SK-N-SH treated with all-trans-retinoic acid at 6 μM for 48 hours (cell line): ENCODE data around the gene RNF103.

Experiments used
- ATAC-seq: fragments of 200-7000 bp; cut with Tn5 transposase; 3 replicates; pipeline ENCODE4 v1.9.1; 2020; ENCODE audit warnings: mild to moderate bottlenecking, moderate library complexity
- ARNTL ChIP-seq: fragments of 450-650 bp; formaldehyde crosslinking; IDR thresholded peaks from 2 replicates; pipeline ENCODE4 v1.5.0; 2020; ENCODE audit warnings: low read depth, mild to moderate bottlenecking, moderate library complexity, borderline replicate concordance
- BACH2 ChIP-seq: fragments of 250-450 bp; sonication (Bioruptor Pico); IDR thresholded peaks from 2 replicates; pipeline ENCODE4 v1.9.0; 2021; ENCODE audit warnings: mild to moderate bottlenecking, borderline replicate concordance
- CREB5 ChIP-seq: fragments of 250-450 bp; sonication (Bioruptor Pico); IDR thresholded peaks from 2 replicates; pipeline ENCODE4 v1.5.1; 2020; ENCODE audit warnings: low read depth, mild to moderate bottlenecking, moderate library complexity
- CSDC2 ChIP-seq: fragments of 250-450 bp; sonication (Bioruptor Pico); IDR thresholded peaks from 2 replicates; pipeline ENCODE4 v1.5.0; 2020; ENCODE audit warnings: mild to moderate bottlenecking, moderate library complexity
- CSRNP3 ChIP-seq: fragments of 250-450 bp; sonication (Bioruptor Pico); IDR thresholded peaks from 2 replicates; pipeline ENCODE4 v1.5.1; 2021; ENCODE audit warnings: mild to moderate bottlenecking, moderate library complexity
- ESRRG ChIP-seq: fragments of 250-450 bp; sonication (Bioruptor Pico); IDR thresholded peaks from 2 replicates; pipeline ENCODE4 v1.6.1; 2021; ENCODE audit warnings: mild to moderate bottlenecking
- GLIS3 ChIP-seq: fragments of 250-450 bp; sonication (Bioruptor Pico); IDR thresholded peaks from 2 replicates; pipeline ENCODE4 v1.5.0; 2020; ENCODE audit warnings: mild to moderate bottlenecking, moderate library complexity
- ISL1 ChIP-seq: fragments of 250-450 bp; sonication (Bioruptor Pico); IDR thresholded peaks from 2 replicates; pipeline ENCODE4 v2.1.2; 2022; ENCODE audit warnings: mild to moderate bottlenecking, moderate library complexity
- OSR1 ChIP-seq: fragments of 250-450 bp; sonication (Bioruptor Pico); IDR thresholded peaks from 2 replicates; pipeline ENCODE4 v1.8.0; 2022; ENCODE audit warnings: moderate library complexity, mild to moderate bottlenecking, inconsistent platforms
- PATZ1 ChIP-seq: fragments of 250-450 bp; sonication (Bioruptor Pico); IDR thresholded peaks from 2 replicates; pipeline ENCODE4 v1.8.0; 2020; ENCODE audit warnings: mild to moderate bottlenecking, moderate library complexity, borderline replicate concordance
- POU6F1 ChIP-seq: fragments of 250-450 bp; sonication (Bioruptor Pico); IDR thresholded peaks from 2 replicates; pipeline ENCODE4 v1.8.0; 2021; ENCODE audit warnings: low read depth, mild to moderate bottlenecking, moderate library complexity, borderline replicate concordance
- PPARA ChIP-seq: fragments of 250-450 bp; sonication (Bioruptor Pico); IDR thresholded peaks from 2 replicates; pipeline ENCODE4 v1.5.0; 2020; ENCODE audit warnings: mild to moderate bottlenecking, borderline replicate concordance
- RARB ChIP-seq: fragments of 250-450 bp; sonication (Bioruptor Pico); IDR thresholded peaks from 2 replicates; pipeline ENCODE4 v1.8.0; 2021; ENCODE audit warnings: mild to moderate bottlenecking, moderate library complexity
- TCF4 ChIP-seq: fragments of 250-450 bp; sonication (Bioruptor Pico); IDR thresholded peaks from 2 replicates; pipeline ENCODE4 v1.8.0; 2021; ENCODE audit warnings: mild to moderate bottlenecking, moderate library complexity, borderline replicate concordance
- TOX ChIP-seq: fragments of 250-450 bp; sonication (Bioruptor Pico); IDR thresholded peaks from 2 replicates; pipeline ENCODE4 v1.8.0; 2021; ENCODE audit warnings: mild to moderate bottlenecking, moderate library complexity, borderline replicate concordance
- TSHZ2 ChIP-seq: fragments of 250-450 bp; sonication (Bioruptor Pico); IDR thresholded peaks from 2 replicates; pipeline ENCODE4 v1.5.0; 2020; ENCODE audit warnings: mild to moderate bottlenecking, moderate library complexity
- ZC3H10 ChIP-seq: fragments of 250-450 bp; sonication (Bioruptor Pico); IDR thresholded peaks from 2 replicates; pipeline ENCODE4 v1.5.1; 2021; ENCODE audit warnings: mild to moderate bottlenecking, moderate library complexity
- ZFP3 ChIP-seq: fragments of 250-450 bp; sonication (Bioruptor Pico); IDR thresholded peaks from 2 replicates; pipeline ENCODE4 v1.5.0; 2020; ENCODE audit warnings: mild to moderate bottlenecking, moderate library complexity
- ZFP30 ChIP-seq: fragments of 450-650 bp; formaldehyde crosslinking; IDR thresholded peaks from 2 replicates; pipeline ENCODE4 v1.5.0; 2022; ENCODE audit warnings: mild to moderate bottlenecking, moderate library complexity
- ZNF565 ChIP-seq: fragments of 450-650 bp; formaldehyde crosslinking; conservative IDR thresholded peaks from 2 replicates; pipeline ENCODE4 v1.5.0; 2020; ENCODE audit warnings: low read depth, mild to moderate bottlenecking, moderate library complexity
- ZNF70 ChIP-seq: fragments of 450-650 bp; formaldehyde crosslinking; IDR thresholded peaks from 2 replicates; pipeline ENCODE4 v1.5.0; 2020; ENCODE audit warnings: mild to moderate bottlenecking, moderate library complexity
- ZNF8 ChIP-seq: fragments of 450-650 bp; formaldehyde crosslinking; IDR thresholded peaks from 2 replicates; pipeline ENCODE4 v1.5.0; 2020; ENCODE audit warnings: mild to moderate bottlenecking, moderate library complexity

RNF103 gene

GRCh38 chr2:86622519-86623042 is 1.1 kb downstream of the RNF103 start:
- ATAC-seq, result peak; percentile 21
- TF ChIP-seq CREB5 (CRISPR knock-in tag) (no peak), PPARA (CRISPR knock-in tag) (no peak), ZC3H10 (CRISPR knock-in tag) (no peak), GLIS3 (CRISPR knock-in tag) (no peak), TCF4 (CRISPR knock-in tag) (no peak), OSR1 (CRISPR knock-in tag) (no peak), POU6F1 (CRISPR knock-in tag) (no peak), ZNF70 (CRISPR knock-in tag) (no peak), TSHZ2 (CRISPR knock-in tag) (no peak), BACH2 (no peak), ZFP30 (CRISPR knock-in tag) (no peak), CSDC2 (no peak), ISL1 (no peak), ZNF565 (CRISPR knock-in tag) (no peak), ESRRG (CRISPR knock-in tag) (no peak), ARNTL (no peak)
- TF ChIP-seq, all 23 proteins: peak for 0

GRCh38 chr2:86621280-86621943 is 2.3 kb downstream of the RNF103 start:
- TF ChIP-seq CSDC2 (no peak), RARB (CRISPR knock-in tag) (no peak), ESRRG (CRISPR knock-in tag) (no peak), PATZ1 (CRISPR knock-in tag) (no peak), ARNTL (no peak), POU6F1 (CRISPR knock-in tag) (no peak), ZNF8 (CRISPR knock-in tag) (no peak), GLIS3 (CRISPR knock-in tag) (no peak), TOX (CRISPR knock-in tag) (no peak), OSR1 (CRISPR knock-in tag) (no peak), TCF4 (CRISPR knock-in tag) (no peak), ZNF70 (CRISPR knock-in tag) (no peak), ZNF565 (CRISPR knock-in tag) (no peak), ZFP30 (CRISPR knock-in tag) (no peak), ISL1 (no peak), ZFP3 (CRISPR knock-in tag) (no peak), CSRNP3 (CRISPR knock-in tag) (no peak), BACH2 (no peak), ZC3H10 (CRISPR knock-in tag) (no peak)
- ATAC-seq, result 0 out of 3 replicates have a peak, but pooled peaks have one; percentile 2
